HCT116 (cell line): Measurements from ENCODE around the gene NPLOC4.

Experiments
- CEBPB ChIP-seq: IDR thresholded peaks from 2 replicates; pipeline ENCODE4 v1.6.1; 2012; ENCODE audit warnings: low read depth
- JUND ChIP-seq: IDR thresholded peaks from 2 replicates; pipeline ENCODE4 v1.6.1; 2012
- POLR2AphosphoS5 ChIP-seq: IDR thresholded peaks from 2 replicates; pipeline ENCODE4 v1.6.1; 2011; ENCODE audit warnings: mild to moderate bottlenecking, low read depth, low read length, moderate library complexity
- TF ChIP-seq, protein P1 (sequence below), 3 experiments: fragments of 200-600 bp in 1 of 3; sonication (generic) in 1 of 3; IDR thresholded peaks in 2 of 3; conservative IDR thresholded peaks in 1 of 3; 2 replicates each; pipeline ENCODE4 v1.5.1; 2012 to 2017; ENCODE audit warnings: low read depth in 2 of 3, low read length in 2 of 3, antibody characterized with exemption in 1 of 3, borderline replicate concordance in 1 of 3, control low read depth in 1 of 3, mild to moderate bottlenecking in 1 of 3, mixed read lengths in 1 of 3, mixed run types in 1 of 3, moderate library complexity in 1 of 3; ENCODE audit not compliant: insufficient read depth in 1 of 3
- TF ChIP-seq, protein P2 (sequence below): IDR thresholded peaks from 2 replicates; pipeline ENCODE4 v1.6.1; 2012; ENCODE audit warnings: low read depth

DNA sequence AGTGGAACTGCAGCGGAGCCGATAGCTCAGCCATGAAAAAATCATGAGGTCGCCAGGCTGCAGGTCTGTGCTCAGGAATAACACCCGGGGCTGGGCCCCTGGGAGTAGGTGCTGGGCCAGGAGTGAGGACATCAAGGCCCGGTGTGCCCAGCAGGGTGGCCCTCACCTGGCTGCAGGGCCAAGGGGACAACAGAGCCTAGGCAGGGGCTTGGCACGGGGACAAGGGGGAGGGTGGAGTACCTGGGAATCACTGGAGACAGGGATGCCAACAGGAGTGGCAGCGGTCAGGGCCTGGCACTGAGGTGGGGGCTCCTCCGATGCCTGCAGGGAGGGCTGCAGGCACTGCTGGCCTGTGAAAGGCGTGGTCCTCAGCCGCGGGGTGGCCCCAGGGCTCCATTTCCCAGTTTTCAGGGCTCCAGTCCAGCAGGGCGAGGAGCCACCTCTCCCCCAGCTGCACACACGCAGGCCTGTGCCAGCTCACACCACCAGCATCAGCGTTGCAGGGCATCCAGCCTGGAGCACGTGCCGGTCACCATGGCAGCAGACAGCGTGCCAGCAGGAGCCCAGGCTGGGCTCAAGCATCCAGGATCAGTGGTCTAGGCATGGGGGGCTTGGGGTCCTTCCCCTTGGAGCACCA, 113.4 kb downstream of the NPLOC4 start:
- TF ChIP-seq, protein P1, sequence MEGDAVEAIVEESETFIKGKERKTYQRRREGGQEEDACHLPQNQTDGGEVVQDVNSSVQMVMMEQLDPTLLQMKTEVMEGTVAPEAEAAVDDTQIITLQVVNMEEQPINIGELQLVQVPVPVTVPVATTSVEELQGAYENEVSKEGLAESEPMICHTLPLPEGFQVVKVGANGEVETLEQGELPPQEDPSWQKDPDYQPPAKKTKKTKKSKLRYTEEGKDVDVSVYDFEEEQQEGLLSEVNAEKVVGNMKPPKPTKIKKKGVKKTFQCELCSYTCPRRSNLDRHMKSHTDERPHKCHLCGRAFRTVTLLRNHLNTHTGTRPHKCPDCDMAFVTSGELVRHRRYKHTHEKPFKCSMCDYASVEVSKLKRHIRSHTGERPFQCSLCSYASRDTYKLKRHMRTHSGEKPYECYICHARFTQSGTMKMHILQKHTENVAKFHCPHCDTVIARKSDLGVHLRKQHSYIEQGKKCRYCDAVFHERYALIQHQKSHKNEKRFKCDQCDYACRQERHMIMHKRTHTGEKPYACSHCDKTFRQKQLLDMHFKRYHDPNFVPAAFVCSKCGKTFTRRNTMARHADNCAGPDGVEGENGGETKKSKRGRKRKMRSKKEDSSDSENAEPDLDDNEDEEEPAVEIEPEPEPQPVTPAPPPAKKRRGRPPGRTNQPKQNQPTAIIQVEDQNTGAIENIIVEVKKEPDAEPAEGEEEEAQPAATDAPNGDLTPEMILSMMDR (IDR thresholded peaks at IDR 0.05 in 2 of 3, conservative IDR thresholded peaks at IDR 0.05 in 1 of 3; ENCODE audit: borderline replicate concordance in 1 of 3, insufficient read depth in 1 of 3, low read depth in 2 of 3, low read length in 2 of 3): no peak
- TF ChIP-seq CEBPB: no peak
- no peak for TF ChIP-seq JUND
- no peak for TF ChIP-seq POLR2AphosphoS5
- TF ChIP-seq, protein P2, sequence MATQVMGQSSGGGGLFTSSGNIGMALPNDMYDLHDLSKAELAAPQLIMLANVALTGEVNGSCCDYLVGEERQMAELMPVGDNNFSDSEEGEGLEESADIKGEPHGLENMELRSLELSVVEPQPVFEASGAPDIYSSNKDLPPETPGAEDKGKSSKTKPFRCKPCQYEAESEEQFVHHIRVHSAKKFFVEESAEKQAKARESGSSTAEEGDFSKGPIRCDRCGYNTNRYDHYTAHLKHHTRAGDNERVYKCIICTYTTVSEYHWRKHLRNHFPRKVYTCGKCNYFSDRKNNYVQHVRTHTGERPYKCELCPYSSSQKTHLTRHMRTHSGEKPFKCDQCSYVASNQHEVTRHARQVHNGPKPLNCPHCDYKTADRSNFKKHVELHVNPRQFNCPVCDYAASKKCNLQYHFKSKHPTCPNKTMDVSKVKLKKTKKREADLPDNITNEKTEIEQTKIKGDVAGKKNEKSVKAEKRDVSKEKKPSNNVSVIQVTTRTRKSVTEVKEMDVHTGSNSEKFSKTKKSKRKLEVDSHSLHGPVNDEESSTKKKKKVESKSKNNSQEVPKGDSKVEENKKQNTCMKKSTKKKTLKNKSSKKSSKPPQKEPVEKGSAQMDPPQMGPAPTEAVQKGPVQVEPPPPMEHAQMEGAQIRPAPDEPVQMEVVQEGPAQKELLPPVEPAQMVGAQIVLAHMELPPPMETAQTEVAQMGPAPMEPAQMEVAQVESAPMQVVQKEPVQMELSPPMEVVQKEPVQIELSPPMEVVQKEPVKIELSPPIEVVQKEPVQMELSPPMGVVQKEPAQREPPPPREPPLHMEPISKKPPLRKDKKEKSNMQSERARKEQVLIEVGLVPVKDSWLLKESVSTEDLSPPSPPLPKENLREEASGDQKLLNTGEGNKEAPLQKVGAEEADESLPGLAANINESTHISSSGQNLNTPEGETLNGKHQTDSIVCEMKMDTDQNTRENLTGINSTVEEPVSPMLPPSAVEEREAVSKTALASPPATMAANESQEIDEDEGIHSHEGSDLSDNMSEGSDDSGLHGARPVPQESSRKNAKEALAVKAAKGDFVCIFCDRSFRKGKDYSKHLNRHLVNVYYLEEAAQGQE: no peak
